ENCODE results near the gene SLC37A4. TPM values are rescaled to one million over a fixed set of nuclear protein-coding genes. Genes with fewer than 3 reads are reported as not detected.
"Not testable (repeated sequence)": the region's sequence is repeated elsewhere in the genome, so short reads cannot be mapped to it uniquely, and the experiment has no call there.

Gene SLC37A4
- total RNA-seq, 1 experiment from 2014 or later, result 10.0 TPM

GRCh38 chr11:119067371-119068222 is 36.9 kb upstream of the SLC37A4 start, which contains the start of gene VPS11:
VPS11 (plus strand) TSS chr11:119067818; CDS start chr11:119067824, 6 bp downstream.
- H3K9me3 Mint-ChIP-seq (ENCODE audit: unreplicated experiment), result no peaks in the 10 kb centered on the region
- H3K36me3 Mint-ChIP-seq (ENCODE audit: insufficient read depth, unreplicated experiment), result peaks cover 44% of the 10 kb centered on the region
- H3K27me3 Mint-ChIP-seq (ENCODE audit: insufficient read depth, unreplicated experiment), result no peaks in the 10 kb centered on the region

GRCh38 chr11:119065369-119065768 is 34.7 kb upstream of the SLC37A4 start:
- CTCF ChIA-PET, result interaction anchor here (0.6 kb wide), 1 partner anchor 171 kb away, joined by 3 read pairs; no protein-coding TSS in a partner anchor
- Mint-ChIP-seq H3K4me1 (ENCODE audit: insufficient read depth, unreplicated experiment) (peaks cover 7% of the 10 kb centered on the region), H3K4me3 (ENCODE audit: unreplicated experiment) (peak overlapping the region; percentile 40), H3K9me3 (ENCODE audit: unreplicated experiment) (no peaks in the 10 kb centered on the region), H3K27ac (ENCODE audit: low read depth, unreplicated experiment) (no peak overlapping the region), H3K27me3 (ENCODE audit: insufficient read depth, unreplicated experiment) (no peaks in the 10 kb centered on the region), H3K36me3 (ENCODE audit: insufficient read depth, unreplicated experiment) (peaks cover 32% of the 10 kb centered on the region)
- BruUV-seq (replicated peaks), result no TSS peak
- TF ChIP-seq CTCF (IDR thresholded peaks at IDR 0.05; ENCODE audit: unreplicated experiment), result peak; percentile 37
- peak; percentile 60 for DNase-seq (ENCODE audit: unreplicated experiment)
- intact Hi-C loops (cut with micrococcal nuclease), result loop anchor here (10.0 kb wide), 1 partner anchor 129 kb away; no protein-coding TSS in a partner anchor
- POLR2A ChIA-PET, result interaction anchor here (0.6 to 3.6 kb wide), 3 partner anchors 9 to 132 kb away, joined by 3 to 44 read pairs (median 3); partner anchors contain the start of genes DPAGT1 and HYOU1

More at GRCh38 chr11:119067371-119068222, 36.9 kb upstream of the SLC37A4 start, which contains the start of gene VPS11:
- no peak for TF ChIP-seq CTCF (IDR thresholded peaks at IDR 0.05; ENCODE audit: unreplicated experiment)
- CTCF ChIA-PET, result interaction anchor here (0.6 to 0.9 kb wide), 3 partner anchors 15 to 129 kb away, joined by 3 to 4 read pairs (median 4); no protein-coding TSS in a partner anchor
- intact Hi-C loops (cut with micrococcal nuclease), result loop anchor here (2.0 to 10.0 kb wide), 2 partner anchors 33 to 127 kb away; partner anchors contain the start of gene DPAGT1
- POLR2A ChIA-PET, result interaction anchor here (0.6 to 3.6 kb wide), 31 partner anchors 10 to 1070 kb away, joined by 3 to 44 read pairs (median 3); partner anchors contain the start of genes C2CD2L, CBL, CENATAC and DPAGT1
- Mint-ChIP-seq H3K4me3 (ENCODE audit: unreplicated experiment) (peak within 1 kb of the TSS; percentile 87), H3K27ac (ENCODE audit: low read depth, unreplicated experiment) (peak within 1 kb of the TSS; percentile 76), H3K4me1 (ENCODE audit: insufficient read depth, unreplicated experiment) (peaks cover 7% of the 10 kb centered on the region)
- peak; percentile 95 for DNase-seq (ENCODE audit: unreplicated experiment)
- TSS peak; percentile 71 for BruUV-seq (replicated peaks)

GRCh38 chr11:119062779-119063178 is 32.1 kb upstream of the SLC37A4 start:
- no peak for TF ChIP-seq CTCF (IDR thresholded peaks at IDR 0.05; ENCODE audit: unreplicated experiment)
- intact Hi-C loops (cut with micrococcal nuclease), result loop anchor here (10.0 kb wide), 1 partner anchor 132 kb away; no protein-coding TSS in a partner anchor
- Mint-ChIP-seq H3K36me3 (ENCODE audit: insufficient read depth, unreplicated experiment) (peaks cover 21% of the 10 kb centered on the region), H3K9me3 (ENCODE audit: unreplicated experiment) (no peaks in the 10 kb centered on the region), H3K27me3 (ENCODE audit: insufficient read depth, unreplicated experiment) (no peaks in the 10 kb centered on the region), H3K4me1 (ENCODE audit: insufficient read depth, unreplicated experiment) (peaks cover 7% of the 10 kb centered on the region), H3K27ac (ENCODE audit: low read depth, unreplicated experiment) (no peak overlapping the region), H3K4me3 (ENCODE audit: unreplicated experiment) (no peak overlapping the region)
- ChIA-PET POLR2A (interaction anchor here (0.9 kb wide), 1 partner anchor 43 kb away, joined by 3 read pairs; the partner anchor contains the start of gene TRAPPC4), CTCF (interaction anchor here (1.1 kb wide), 1 partner anchor 59 kb away, joined by 5 read pairs; no protein-coding TSS in a partner anchor)
- no TSS peak for BruUV-seq (replicated peaks)
- peak; percentile 61 for DNase-seq (ENCODE audit: unreplicated experiment)

GRCh38 chr11:119061256-119061655 is 30.6 kb upstream of the SLC37A4 start:
- TF ChIP-seq CTCF (IDR thresholded peaks at IDR 0.05; ENCODE audit: unreplicated experiment), result no peak
- Mint-ChIP-seq H3K27me3 (ENCODE audit: insufficient read depth, unreplicated experiment) (no peaks in the 10 kb centered on the region), H3K27ac (ENCODE audit: low read depth, unreplicated experiment) (no peak overlapping the region), H3K4me3 (ENCODE audit: unreplicated experiment) (no peak overlapping the region), H3K4me1 (ENCODE audit: insufficient read depth, unreplicated experiment) (peaks cover 7% of the 10 kb centered on the region), H3K36me3 (ENCODE audit: insufficient read depth, unreplicated experiment) (peaks cover 27% of the 10 kb centered on the region), H3K9me3 (ENCODE audit: unreplicated experiment) (no peaks in the 10 kb centered on the region)
- intact Hi-C loops (cut with micrococcal nuclease), result loop anchor here (10.0 kb wide), 1 partner anchor 134 kb away; no protein-coding TSS in a partner anchor
- BruUV-seq (replicated peaks), result no TSS peak
- ChIA-PET CTCF (interaction anchor here (0.6 to 2.3 kb wide), 3 partner anchors 18 to 38 kb away, joined by 3 to 6 read pairs (median 4); partner anchors contain the start of gene SLC37A4), POLR2A (interaction anchor here (1.6 kb wide), 1 partner anchor 43 kb away, joined by 4 read pairs; the partner anchor contains the start of genes RPS25 and TRAPPC4)
- no peak for DNase-seq (ENCODE audit: unreplicated experiment)

GRCh38 chr11:119059128-119059527 is 28.5 kb upstream of the SLC37A4 start:
- peaks cover 38% of the 10 kb centered on the region for H3K36me3 Mint-ChIP-seq (ENCODE audit: insufficient read depth, unreplicated experiment)
- H3K9me3 Mint-ChIP-seq (ENCODE audit: unreplicated experiment); H3K27me3 Mint-ChIP-seq (ENCODE audit: insufficient read depth, unreplicated experiment); BruUV-seq (replicated peaks); H3K4me1 Mint-ChIP-seq (ENCODE audit: insufficient read depth, unreplicated experiment); DNase-seq (ENCODE audit: unreplicated experiment); intact Hi-C loops (cut with micrococcal nuclease); H3K27ac Mint-ChIP-seq (ENCODE audit: low read depth, unreplicated experiment): not testable (repeated sequence)
- peak overlapping the region; percentile 96 for H3K4me3 Mint-ChIP-seq (ENCODE audit: unreplicated experiment)
- ChIA-PET CTCF (interaction anchor here (1.6 kb wide), 1 partner anchor 40 kb away, joined by 4 read pairs; the partner anchor contains the start of genes RPS25 and TRAPPC4), POLR2A (interaction anchor here (2.0 kb wide), 1 partner anchor 43 kb away, joined by 5 read pairs; no protein-coding TSS in a partner anchor)
